GM12878 (cell line): ENCODE results near the gene C4orf17.
"Not testable (repeated sequence)": the region's sequence is repeated elsewhere in the genome, so short reads cannot be mapped to it uniquely, and the experiment has no call there.

Experiments used
- CHD4 ChIP-seq: fragments of 200-600 bp; sonication (generic); IDR thresholded peaks from 2 replicates; pipeline ENCODE4 v1.6.1; 2016; ENCODE audit warnings: mild to moderate bottlenecking
- CTCF ChIP-seq, 3 experiments: IDR thresholded peaks in 2 of 3; conservative IDR thresholded peaks in 1 of 3; 2 replicates each; pipeline ENCODE4 v1.5.1; 2011; ENCODE audit warnings: low read depth in 3 of 3, low read length in 3 of 3, mild to moderate bottlenecking in 3 of 3, control low read depth in 2 of 3, moderate library complexity in 2 of 3, inconsistent platforms in 1 of 3, mixed read lengths in 1 of 3; ENCODE audit not compliant: control insufficient read depth in 2 of 3, insufficient read depth in 1 of 3; ENCODE audit errors: extremely low read depth in 1 of 3
- NFYA ChIP-seq: IDR thresholded peaks from 2 replicates; pipeline ENCODE4 v1.6.1; 2011; ENCODE audit warnings: low read depth, mild to moderate bottlenecking, low read length, improper control_type of control experiment, borderline replicate concordance
- POLR2A ChIP-seq: IDR thresholded peaks from 2 replicates; pipeline ENCODE4 v1.6.1; 2011; ENCODE audit warnings: low read depth, mild to moderate bottlenecking, low read length
- REST ChIP-seq: IDR thresholded peaks from 2 replicates; pipeline ENCODE4 v1.6.1; 2012; ENCODE audit warnings: mild to moderate bottlenecking, low read depth, low read length
- RFX5 ChIP-seq: IDR thresholded peaks from 2 replicates; pipeline ENCODE4 v1.6.1; 2011; ENCODE audit warnings: low read depth, low read length, improper control_type of control experiment
- TARDBP ChIP-seq: IDR thresholded peaks from 2 replicates; pipeline ENCODE4 v1.6.1; 2016; ENCODE audit warnings: borderline replicate concordance

- not testable (repeated sequence) for TF ChIP-seq REST; POLR2A; NFYA; CHD4; TARDBP; CTCF (IDR thresholded peaks at IDR 0.05 in 2 of 3, conservative IDR thresholded peaks at IDR 0.05 in 1 of 3; ENCODE audit: control insufficient read depth in 2 of 3, extremely low read depth in 1 of 3, insufficient read depth in 1 of 3, low read depth in 3 of 3, low read length in 3 of 3); RFX5
Measured at GRCh38 chr4:99534699-99535098, 23.9 kb downstream of the C4orf17 start.
